SU-DHL-6 (cell line): Measurements from ENCODE around the gene NEK10.

Experiments
- H2AFZ ChIP-seq: fragments of 200-600 bp; sonication (generic); 2 replicates; pipeline ENCODE4 v1.6.1; 2014; ENCODE audit warnings: low read depth, mild to moderate bottlenecking, moderate library complexity, mixed read lengths, antibody characterized with exemption, low read length; ENCODE audit not compliant: severe bottlenecking
- H3F3A ChIP-seq: fragments of 200-600 bp; shearing (Covaris generic); 2 replicates; pipeline ENCODE4 v1.6.0; 2016; ENCODE audit warnings: antibody characterized with exemption, mild to moderate bottlenecking; ENCODE audit not compliant: insufficient read depth
- H3K27ac ChIP-seq: fragments of 200-600 bp; sonication (generic); 2 replicates; pipeline ENCODE4 v1.5.1; 2016; ENCODE audit warnings: low read depth, mild to moderate bottlenecking, low read length, moderate library complexity, mixed read lengths
- H3K27me3 ChIP-seq: fragments of 200-600 bp; sonication (generic), shearing (Covaris generic); 2 replicates; pipeline ENCODE4 v1.6.0; 2014; ENCODE audit warnings: mild to moderate bottlenecking, low read length
- H3K36me3 ChIP-seq: fragments of 200-600 bp; sonication (generic); 2 replicates; pipeline ENCODE4 v1.6.1; 2014; ENCODE audit warnings: mild to moderate bottlenecking, low read length, mixed read lengths
- H3K4me2 ChIP-seq: fragments of 300-600, 200-600 bp; shearing (Covaris generic), sonication (generic); 2 replicates; pipeline ENCODE4 v1.6.0; 2014; ENCODE audit warnings: low read length, low read depth, mild to moderate bottlenecking; ENCODE audit not compliant: poor library complexity, severe bottlenecking
- H3K4me3 ChIP-seq: fragments of 200-600 bp; sonication (generic); 2 replicates; pipeline ENCODE4 v1.5.1; 2014; ENCODE audit warnings: antibody characterized with exemption, low read length, mild to moderate bottlenecking, mixed read lengths; ENCODE audit not compliant: insufficient read depth, poor library complexity, severe bottlenecking
- H3K79me2 ChIP-seq: fragments of 200-600 bp; sonication (generic); 2 replicates; pipeline ENCODE4 v1.6.1; 2014; ENCODE audit warnings: mild to moderate bottlenecking, low read length, moderate library complexity; ENCODE audit not compliant: insufficient read depth
- H3K9ac ChIP-seq: fragments of 200-600 bp; sonication (generic); 2 replicates; pipeline ENCODE4 v1.7.0; 2014; ENCODE audit warnings: mild to moderate bottlenecking, low read length
- H3K9me2 ChIP-seq: fragments of 200-600 bp; sonication (generic); replicated peaks from 2 replicates; pipeline ENCODE4 v1.6.1; 2014; ENCODE audit warnings: low read length; ENCODE audit not compliant: insufficient read depth
- H3K9me3 ChIP-seq: fragments of 200-600 bp; sonication (generic); 2 replicates; pipeline ENCODE4 v1.6.1; 2014; ENCODE audit warnings: low read length, mixed read lengths; ENCODE audit not compliant: insufficient read depth
- H4K20me1 ChIP-seq: fragments of 200-600 bp; sonication (generic); 2 replicates; pipeline ENCODE4 v1.6.1; 2014; ENCODE audit warnings: low read depth, mild to moderate bottlenecking, antibody characterized with exemption, low read length, moderate library complexity, mixed read lengths
- EZH2phosphoT487 ChIP-seq: fragments of 200-600 bp; sonication (generic), shearing (Covaris generic); conservative IDR thresholded peaks from 2 replicates; pipeline ENCODE4 v1.6.1; 2018; ENCODE audit warnings: mild to moderate bottlenecking, antibody characterized with exemption, low read length, moderate library complexity, mixed read lengths
- TF ChIP-seq, protein P1 (sequence below): fragments of 200-600 bp; sonication (generic); IDR thresholded peaks from one replicate; pipeline ENCODE4 v1.5.1; 2017; ENCODE audit warnings: antibody characterized with exemption, mild to moderate bottlenecking, low read length, moderate library complexity; ENCODE audit not compliant: insufficient read depth, poor library complexity, severe bottlenecking

Gene NEK10

DNA sequence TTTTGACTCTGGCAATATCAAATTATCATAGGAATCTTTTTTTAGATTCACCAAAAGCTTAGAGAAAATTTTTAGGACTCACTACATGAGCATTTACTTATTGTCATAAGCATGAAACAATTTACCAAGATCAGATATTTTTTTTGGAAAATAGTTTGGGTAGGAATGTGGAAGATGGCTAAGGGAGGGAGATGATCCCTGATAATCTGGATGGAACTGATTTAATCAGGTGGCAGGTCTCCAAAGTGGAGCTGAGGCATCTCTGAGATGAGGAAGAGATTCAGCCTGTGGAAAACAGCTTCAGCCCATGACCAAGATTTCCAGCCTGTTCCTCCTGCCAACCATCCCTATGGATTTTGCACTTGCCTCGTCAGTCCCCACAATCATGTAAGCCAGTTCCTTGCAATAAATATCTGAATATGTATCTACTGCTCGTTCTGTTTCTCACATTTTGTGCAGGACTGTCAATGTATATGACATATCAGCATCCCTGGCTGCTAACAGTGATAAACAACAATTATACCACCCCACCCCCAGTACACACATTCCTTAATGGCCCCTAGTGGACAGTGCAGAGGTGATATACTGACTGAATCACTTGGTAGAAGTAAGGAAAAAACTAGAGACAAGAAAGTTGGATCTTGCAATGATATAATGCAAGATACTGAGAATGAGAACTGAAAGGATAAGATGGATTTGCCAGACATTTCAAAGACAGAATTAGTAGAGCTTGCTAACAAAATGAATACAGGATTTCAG lies 183.8 kb downstream of the NEK10 start:
- no peak overlapping the region for H2AFZ ChIP-seq
- H3K9me3 ChIP-seq = no peaks in the 10 kb centered on the region
- no peaks in the 10 kb centered on the region for H4K20me1 ChIP-seq
- no peak overlapping the region for H3K9ac ChIP-seq
- H3K36me3 ChIP-seq = no peaks in the 10 kb centered on the region
- H3K9me2 ChIP-seq = no peaks in the 10 kb centered on the region
- no peak overlapping the region for H3K4me3 ChIP-seq
- no peaks in the 10 kb centered on the region for H3K79me2 ChIP-seq
- no peaks in the 10 kb centered on the region for H3F3A ChIP-seq
- H3K27me3 ChIP-seq = no peaks in the 10 kb centered on the region
- TF ChIP-seq, protein P1, sequence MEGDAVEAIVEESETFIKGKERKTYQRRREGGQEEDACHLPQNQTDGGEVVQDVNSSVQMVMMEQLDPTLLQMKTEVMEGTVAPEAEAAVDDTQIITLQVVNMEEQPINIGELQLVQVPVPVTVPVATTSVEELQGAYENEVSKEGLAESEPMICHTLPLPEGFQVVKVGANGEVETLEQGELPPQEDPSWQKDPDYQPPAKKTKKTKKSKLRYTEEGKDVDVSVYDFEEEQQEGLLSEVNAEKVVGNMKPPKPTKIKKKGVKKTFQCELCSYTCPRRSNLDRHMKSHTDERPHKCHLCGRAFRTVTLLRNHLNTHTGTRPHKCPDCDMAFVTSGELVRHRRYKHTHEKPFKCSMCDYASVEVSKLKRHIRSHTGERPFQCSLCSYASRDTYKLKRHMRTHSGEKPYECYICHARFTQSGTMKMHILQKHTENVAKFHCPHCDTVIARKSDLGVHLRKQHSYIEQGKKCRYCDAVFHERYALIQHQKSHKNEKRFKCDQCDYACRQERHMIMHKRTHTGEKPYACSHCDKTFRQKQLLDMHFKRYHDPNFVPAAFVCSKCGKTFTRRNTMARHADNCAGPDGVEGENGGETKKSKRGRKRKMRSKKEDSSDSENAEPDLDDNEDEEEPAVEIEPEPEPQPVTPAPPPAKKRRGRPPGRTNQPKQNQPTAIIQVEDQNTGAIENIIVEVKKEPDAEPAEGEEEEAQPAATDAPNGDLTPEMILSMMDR = no peak
- TF ChIP-seq EZH2phosphoT487 = no peak
- H3K27ac ChIP-seq = no peak overlapping the region
- H3K4me2 ChIP-seq = no peak overlapping the region

DNA sequence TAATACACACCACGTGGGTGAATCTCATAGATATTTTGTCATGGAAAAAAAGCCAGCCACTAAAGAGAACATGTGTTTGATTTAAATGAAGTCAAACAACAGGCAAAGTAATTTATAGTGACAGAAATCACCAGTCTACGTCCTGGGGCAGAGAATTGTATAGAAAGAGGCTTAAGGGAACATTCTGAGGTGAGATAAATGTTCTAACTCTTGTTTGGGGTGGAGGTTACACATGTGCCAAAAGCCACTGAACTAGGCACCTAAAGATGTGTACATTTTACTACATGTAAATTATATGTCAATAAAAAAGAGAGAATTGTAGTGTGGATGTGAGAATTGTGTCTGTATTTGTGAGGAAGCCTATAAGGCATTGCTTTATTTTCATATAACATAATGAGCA lies 184.9 kb downstream of the NEK10 start:
- no peaks in the 10 kb centered on the region for H3F3A ChIP-seq

DNA sequence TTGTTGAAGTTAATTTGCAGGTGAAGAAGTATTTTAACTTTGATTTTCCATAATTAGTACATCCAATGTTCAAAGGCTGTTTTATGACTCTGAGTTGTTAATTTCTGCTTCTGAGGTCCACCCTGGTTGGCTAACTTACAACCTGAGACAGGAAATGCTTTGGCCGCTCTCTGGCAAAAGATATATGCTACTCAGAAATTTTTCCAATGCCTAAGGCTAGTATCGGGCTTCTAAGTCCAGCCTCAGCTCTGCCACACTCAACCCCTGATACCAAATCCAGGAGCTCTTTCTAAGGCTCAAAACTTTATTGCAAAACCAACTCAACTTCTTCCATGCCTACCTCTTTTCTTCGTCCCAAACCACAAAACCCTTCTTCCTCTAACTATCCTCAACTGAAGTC lies 192.9 kb downstream of the NEK10 start:
- Histone ChIP-seq H3K79me2 (no peaks in the 10 kb centered on the region), H3K9me3 (no peaks in the 10 kb centered on the region), H3K36me3 (no peaks in the 10 kb centered on the region), H3K9ac (no peak overlapping the region), H3K27ac (no peak overlapping the region), H3K9me2 (no peaks in the 10 kb centered on the region), H3K27me3 (no peaks in the 10 kb centered on the region), H3K4me2 (no peak overlapping the region), H3K4me3 (no peak overlapping the region), H3F3A (no peaks in the 10 kb centered on the region), H2AFZ (no peak overlapping the region), H4K20me1 (no peaks in the 10 kb centered on the region)
- no peak for TF ChIP-seq EZH2phosphoT487
- TF ChIP-seq, protein P1 = no peak

More for the DNA sequence above, 184.9 kb downstream of the NEK10 start:
- H3K4me2 ChIP-seq = no peak overlapping the region
- no peaks in the 10 kb centered on the region for H3K36me3 ChIP-seq
- no peak overlapping the region for H2AFZ ChIP-seq
- no peaks in the 10 kb centered on the region for H4K20me1 ChIP-seq
- no peak for TF ChIP-seq EZH2phosphoT487
- TF ChIP-seq, protein P1 = no peak
- no peak overlapping the region for H3K9ac ChIP-seq
- H3K79me2 ChIP-seq = no peaks in the 10 kb centered on the region
- H3K9me2 ChIP-seq = no peaks in the 10 kb centered on the region
- no peak overlapping the region for H3K4me3 ChIP-seq
- H3K9me3 ChIP-seq = no peaks in the 10 kb centered on the region
- no peak overlapping the region for H3K27ac ChIP-seq
- no peaks in the 10 kb centered on the region for H3K27me3 ChIP-seq
